K562 (cell line): ENCODE data around the gene PCDHA3. TPM values are rescaled to one million over a fixed set of nuclear protein-coding genes. Genes with fewer than 3 reads are reported as not detected.

Experiments
- SP2 ChIP-seq: IDR thresholded peaks from 2 replicates; pipeline ENCODE4 v1.6.1; 2011; ENCODE audit warnings: mild to moderate bottlenecking, low read depth, low read length, moderate library complexity; ENCODE audit not compliant: poor library complexity, severe bottlenecking; ENCODE audit errors: extremely low read depth
- YY1 ChIP-seq, 3 experiments: IDR thresholded peaks; 2 replicates each; pipeline ENCODE4 v1.6.1; 2011; ENCODE audit warnings: low read length in 2 of 3, mild to moderate bottlenecking in 2 of 3, moderate library complexity in 2 of 3, borderline replicate concordance in 1 of 3, control low read depth in 1 of 3, low read depth in 1 of 3; ENCODE audit not compliant: insufficient read depth in 3 of 3, insufficient replicate concordance in 2 of 3, control insufficient read depth in 1 of 3, insufficient read length in 1 of 3; ENCODE audit errors: extremely low read depth in 1 of 3
- ZNF239 ChIP-seq: fragments of 250-450 bp; sonication (Bioruptor Pico); IDR thresholded peaks from 2 replicates; pipeline ENCODE4 v1.4.0; 2020; ENCODE audit warnings: mild to moderate bottlenecking
- polyA plus RNA-seq, 8 experiments: library from polyadenylated mRNA; depleted of rRNA in 4 of 8; stranded (reverse) in 5 of 8; unstranded in 3 of 8; fragments of >200 nt; fragmentation: Nextera tagmentation in 2 of 8; fragmentation: Illumina TruSeq in 1 of 8; extraction: Ambion mirVana in 2 of 8; extraction: Trizol in 1 of 8; gene quantifications; 2 replicates each; pipeline versions ENCODE4 v1.2.1 to v1.2.3, GENCODE V29; 2011 to 2014; ENCODE audit warnings: inconsistent platforms in 1 of 8, missing spikeins in 1 of 8
- total RNA-seq, 7 experiments: library from RNA; depleted of rRNA in 6 of 7; stranded (reverse); fragments of >200 nt in 6 of 7; fragmentation: Illumina TruSeq in 2 of 7; extraction: Trizol in 2 of 7; gene quantifications; 2 replicates each; pipeline versions ENCODE4 v1.2.1 to v1.2.3, GENCODE V29; 2011 to 2021; ENCODE audit warnings: low replicate concordance in 1 of 7
- TF ChIP-seq, protein P1 (sequence below): fragments of 450-650 bp; IDR thresholded peaks from 2 replicates; pipeline ENCODE4 v1.7.1; 2018; ENCODE audit warnings: mild to moderate bottlenecking, low read depth; ENCODE audit not compliant: partially characterized antibody
- TF ChIP-seq, protein P2 (sequence below): fragments of 250-450 bp; sonication (Bioruptor Pico); IDR thresholded peaks from 2 replicates; pipeline ENCODE4 v1.6.1; 2021; ENCODE audit warnings: mild to moderate bottlenecking

The PCDHA3 gene
- total and polyA plus RNA-seq, 9 of the 15 experiments (the other 6 are each of a cell fraction or from before 2014, with no cell fraction given): not detected

DNA sequence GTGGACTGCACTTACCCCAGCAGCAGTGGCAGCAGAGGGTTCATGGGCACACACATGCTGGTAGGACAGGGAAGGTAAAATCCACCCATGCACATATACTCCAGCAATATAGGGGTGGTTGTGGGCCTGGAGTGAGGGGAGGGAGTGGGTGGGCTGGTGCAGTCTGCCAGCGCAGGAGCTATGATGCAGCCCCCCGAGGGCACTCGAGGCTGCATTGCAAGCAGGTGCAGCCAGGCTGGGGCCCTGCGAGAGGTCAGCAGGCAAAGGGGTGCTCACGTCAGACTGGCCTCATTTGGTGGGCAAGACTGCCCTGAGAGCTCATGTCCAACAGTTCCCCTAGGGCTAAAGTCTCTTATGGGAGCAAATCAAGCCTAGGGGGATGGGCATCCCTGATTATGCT is 47.3 kb upstream of the PCDHA3 start (continued):
- TF ChIP-seq SP2 (no peak), ZNF239 (CRISPR knock-in tag) (no peak), YY1 (IDR thresholded peaks at IDR 0.05; ENCODE audit: borderline replicate concordance in 1 of 3, control insufficient read depth in 1 of 3, extremely low read depth in 1 of 3, insufficient read depth in 3 of 3, insufficient read length in 1 of 3, insufficient replicate concordance in 2 of 3, low read depth in 1 of 3, low read length in 2 of 3) (no peak)
- TF ChIP-seq, protein P1, sequence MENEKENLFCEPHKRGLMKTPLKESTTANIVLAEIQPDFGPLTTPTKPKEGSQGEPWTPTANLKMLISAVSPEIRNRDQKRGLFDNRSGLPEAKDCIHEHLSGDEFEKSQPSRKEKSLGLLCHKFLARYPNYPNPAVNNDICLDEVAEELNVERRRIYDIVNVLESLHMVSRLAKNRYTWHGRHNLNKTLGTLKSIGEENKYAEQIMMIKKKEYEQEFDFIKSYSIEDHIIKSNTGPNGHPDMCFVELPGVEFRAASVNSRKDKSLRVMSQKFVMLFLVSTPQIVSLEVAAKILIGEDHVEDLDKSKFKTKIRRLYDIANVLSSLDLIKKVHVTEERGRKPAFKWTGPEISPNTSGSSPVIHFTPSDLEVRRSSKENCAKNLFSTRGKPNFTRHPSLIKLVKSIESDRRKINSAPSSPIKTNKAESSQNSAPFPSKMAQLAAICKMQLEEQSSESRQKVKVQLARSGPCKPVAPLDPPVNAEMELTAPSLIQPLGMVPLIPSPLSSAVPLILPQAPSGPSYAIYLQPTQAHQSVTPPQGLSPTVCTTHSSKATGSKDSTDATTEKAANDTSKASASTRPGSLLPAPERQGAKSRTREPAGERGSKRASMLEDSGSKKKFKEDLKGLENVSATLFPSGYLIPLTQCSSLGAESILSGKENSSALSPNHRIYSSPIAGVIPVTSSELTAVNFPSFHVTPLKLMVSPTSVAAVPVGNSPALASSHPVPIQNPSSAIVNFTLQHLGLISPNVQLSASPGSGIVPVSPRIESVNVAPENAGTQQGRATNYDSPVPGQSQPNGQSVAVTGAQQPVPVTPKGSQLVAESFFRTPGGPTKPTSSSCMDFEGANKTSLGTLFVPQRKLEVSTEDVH: no peak
- TF ChIP-seq, protein P2, sequence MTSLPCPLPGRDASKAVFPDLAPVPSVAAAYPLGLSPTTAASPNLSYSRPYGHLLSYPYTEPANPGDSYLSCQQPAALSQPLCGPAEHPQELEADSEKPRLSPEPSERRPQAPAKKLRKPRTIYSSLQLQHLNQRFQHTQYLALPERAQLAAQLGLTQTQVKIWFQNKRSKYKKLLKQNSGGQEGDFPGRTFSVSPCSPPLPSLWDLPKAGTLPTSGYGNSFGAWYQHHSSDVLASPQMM: no peak
